ENCODE data around the gene TRA2B.

DNA sequence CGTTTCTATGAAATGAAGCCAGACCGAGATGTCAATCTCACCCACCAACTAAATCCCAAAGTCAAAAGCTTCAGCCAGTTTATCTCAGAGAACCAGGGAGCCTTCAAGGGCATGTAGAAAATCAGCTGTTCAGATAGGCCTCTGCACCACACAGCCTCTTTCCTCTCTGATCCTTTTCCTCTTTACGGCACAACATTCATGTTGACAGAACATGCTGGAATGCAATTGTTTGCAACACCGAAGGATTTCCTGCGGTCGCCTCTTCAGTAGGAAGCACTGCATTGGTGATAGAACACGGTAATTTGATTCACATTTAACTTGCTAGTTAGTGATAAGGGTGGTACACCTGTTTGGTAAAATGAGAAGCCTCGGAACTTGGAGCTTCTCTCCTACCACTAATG is 41.9 kb upstream of the TRA2B start:
- no peak for TF ChIP-seq CTCF (IDR thresholded peaks at IDR 0.05)
- no peak for TF ChIP-seq POLR2A (IDR thresholded peaks at IDR 0.05)

All from thyroid gland (tissue), 4 donors.